ENCODE results near the gene DLG5.
"Not testable (repeated sequence)": the region's sequence is repeated elsewhere in the genome, so short reads cannot be mapped to it uniquely, and the experiment has no call there.

The DLG5 gene

GRCh38 chr10:77789861-77790260 lies 136.7 kb downstream of the DLG5 start:
- DNase-seq: no peak

GRCh38 chr10:77789016-77789415 lies 137.5 kb downstream of the DLG5 start:
- no peak for DNase-seq

DNA sequence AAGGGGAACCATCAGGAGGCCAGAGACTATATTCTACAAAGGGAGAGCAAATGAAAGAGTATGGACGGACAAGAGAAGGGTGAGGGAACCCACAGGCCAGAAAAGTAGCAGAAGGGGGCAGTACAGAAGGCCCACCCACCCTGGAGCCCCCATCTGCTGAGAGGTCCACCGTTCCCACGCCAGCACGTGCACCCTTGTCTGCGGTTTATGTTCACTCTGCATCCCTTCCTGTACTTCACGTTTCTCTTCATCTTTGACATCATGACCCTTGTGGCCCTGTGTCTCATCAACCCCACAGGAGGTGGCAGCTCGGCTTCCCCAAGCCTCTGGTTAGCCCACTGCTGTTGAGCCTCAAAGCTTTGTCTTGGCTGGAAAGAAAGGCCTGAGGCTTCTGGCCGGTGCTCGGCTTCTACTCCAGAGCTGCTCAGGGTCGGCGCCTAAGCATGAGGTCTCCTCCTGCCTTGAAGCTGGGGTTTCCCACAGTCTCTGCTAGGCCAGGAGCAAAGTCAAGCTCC lies 138.0 kb downstream of the DLG5 start:
- no peak for DNase-seq

DNA sequence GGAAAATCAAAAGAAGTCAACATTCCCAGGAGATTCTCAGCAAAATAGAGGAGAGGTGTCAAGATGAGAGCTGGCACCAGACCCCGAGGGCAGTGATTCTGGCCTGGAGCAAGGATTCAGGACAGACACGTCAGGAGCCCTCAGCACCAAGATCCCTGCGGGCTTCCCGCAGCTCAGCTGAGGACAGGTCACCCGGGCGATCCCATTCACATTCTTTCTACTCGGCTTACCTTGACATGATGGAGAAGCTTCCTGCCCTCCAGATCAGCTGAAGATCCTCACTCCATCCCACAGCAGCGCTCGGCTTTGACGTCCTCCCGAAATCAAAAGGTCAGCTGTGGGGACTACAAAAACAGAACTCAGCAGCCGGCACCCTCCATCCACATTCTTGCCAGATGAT lies 139.1 kb downstream of the DLG5 start:
- DNase-seq: no peak

- no peak for DNase-seq
These were observed 141.7 kb downstream of the DLG5 start for GRCh38 chr10:77784856-77785255.

GRCh38 chr10:77782328-77783061 lies 144.1 kb downstream of the DLG5 start:
- no peak for DNase-seq

- no peak for DNase-seq
These were observed 144.9 kb downstream of the DLG5 start for GRCh38 chr10:77781451-77782327.

DNA sequence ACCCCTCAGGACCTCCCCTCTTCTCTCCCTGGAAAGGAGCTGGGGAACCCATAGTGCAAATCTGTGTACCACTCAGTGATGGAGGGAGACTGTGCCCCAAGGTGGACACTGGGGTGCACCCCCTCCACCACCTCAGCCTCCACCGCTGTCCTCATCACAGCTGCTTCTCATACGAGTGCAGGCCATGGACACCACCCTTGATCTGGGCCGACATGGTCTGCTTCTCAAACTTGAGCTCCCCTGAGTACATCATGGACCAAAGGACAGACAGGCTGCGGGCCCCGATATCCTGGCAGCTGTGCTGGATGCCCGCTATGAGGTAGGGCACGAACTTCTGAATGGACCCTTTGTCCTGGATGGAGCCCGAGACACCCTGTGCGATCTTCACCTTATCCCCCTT lies 146.4 kb downstream of the DLG5 start:
- DNase-seq: no peak

DNA sequence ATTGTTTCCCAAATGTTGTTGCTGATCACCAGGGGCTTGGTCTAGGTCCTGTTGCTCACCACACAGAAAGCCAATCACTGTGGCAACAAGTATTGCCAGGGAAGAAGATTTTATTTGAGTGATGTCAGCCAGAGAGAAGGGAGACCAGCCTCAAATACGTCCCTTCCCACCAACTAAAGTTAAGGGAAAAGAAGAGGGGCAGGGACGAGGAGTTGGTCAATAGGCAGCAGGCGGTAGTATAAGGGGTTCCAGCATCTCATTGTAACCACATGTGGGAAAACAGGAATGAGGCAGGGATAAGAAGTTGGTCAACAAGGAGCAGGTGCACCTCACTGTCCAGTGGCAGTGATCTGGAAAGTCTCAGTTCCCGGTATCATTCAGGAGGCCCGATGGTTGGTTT lies 150.1 kb downstream of the DLG5 start:
- no peak for DNase-seq

GRCh38 chr10:77774940-77775391 lies 151.6 kb downstream of the DLG5 start:
- no peak for DNase-seq

DNA sequence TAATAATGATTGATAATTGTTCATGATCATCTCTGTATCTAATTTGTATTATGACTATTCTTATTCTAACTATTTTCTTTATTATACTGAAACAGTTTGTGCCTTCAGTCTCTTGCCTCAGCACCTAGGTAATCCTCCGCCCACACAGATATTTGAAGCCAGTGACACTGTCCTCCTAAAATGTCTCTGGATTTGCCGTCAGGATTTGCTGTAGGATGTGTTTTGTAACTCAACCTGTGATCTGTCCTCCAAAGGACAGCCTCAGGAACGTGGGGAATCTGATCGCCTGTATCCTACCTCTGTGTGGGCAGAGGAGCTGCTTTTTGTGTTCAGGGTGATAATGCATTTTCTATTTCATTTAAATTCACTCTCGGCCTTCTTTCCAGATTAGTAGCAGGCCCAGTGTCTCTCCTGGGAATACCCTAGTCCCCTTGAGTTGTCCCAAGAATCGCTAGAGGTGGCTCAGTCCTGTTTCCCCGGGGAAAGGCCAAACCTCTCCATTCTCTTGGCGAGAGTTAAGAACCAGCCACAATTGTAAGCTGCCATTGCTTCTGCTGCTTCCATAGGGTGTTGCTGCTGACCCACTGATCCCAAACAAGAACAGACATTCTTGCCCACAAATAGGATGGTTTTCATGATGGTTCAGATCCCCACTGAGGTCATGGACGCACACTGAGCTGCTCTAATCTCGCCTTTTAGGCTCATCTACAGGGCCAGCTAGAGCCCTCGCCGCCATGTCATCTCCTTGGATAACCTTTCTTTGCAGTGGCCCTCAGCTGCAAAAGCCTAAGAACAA lies 152.7 kb downstream of the DLG5 start:
- no peak for DNase-seq

GRCh38 chr10:77772852-77773600 lies 153.5 kb downstream of the DLG5 start:
- DNase-seq: not testable (repeated sequence)

DNA sequence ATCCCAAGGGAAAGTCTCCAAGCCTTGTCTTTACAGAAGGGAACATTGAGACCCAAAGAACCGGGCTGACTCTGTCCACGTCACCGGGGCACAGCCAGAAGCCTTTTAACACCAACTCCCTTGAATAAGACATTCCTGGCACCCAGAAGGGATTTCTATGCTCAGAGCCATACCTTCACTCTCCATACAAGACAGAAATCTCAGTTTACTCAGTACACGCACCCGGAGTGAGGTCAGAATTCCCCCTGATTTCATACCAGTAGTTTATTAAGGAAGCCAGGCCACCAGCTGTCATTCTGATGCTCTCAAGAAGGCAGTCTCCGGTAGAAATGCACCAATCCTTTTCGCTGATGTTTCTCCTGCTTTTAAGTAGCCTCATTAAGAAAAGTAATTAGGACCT lies 154.7 kb downstream of the DLG5 start:
- DNase-seq: no peak

- DNase-seq: no peak
These were observed 155.1 kb downstream of the DLG5 start for GRCh38 chr10:77771450-77771849.

- no peak for DNase-seq
These were observed 155.7 kb downstream of the DLG5 start for GRCh38 chr10:77770868-77771175.

DNA sequence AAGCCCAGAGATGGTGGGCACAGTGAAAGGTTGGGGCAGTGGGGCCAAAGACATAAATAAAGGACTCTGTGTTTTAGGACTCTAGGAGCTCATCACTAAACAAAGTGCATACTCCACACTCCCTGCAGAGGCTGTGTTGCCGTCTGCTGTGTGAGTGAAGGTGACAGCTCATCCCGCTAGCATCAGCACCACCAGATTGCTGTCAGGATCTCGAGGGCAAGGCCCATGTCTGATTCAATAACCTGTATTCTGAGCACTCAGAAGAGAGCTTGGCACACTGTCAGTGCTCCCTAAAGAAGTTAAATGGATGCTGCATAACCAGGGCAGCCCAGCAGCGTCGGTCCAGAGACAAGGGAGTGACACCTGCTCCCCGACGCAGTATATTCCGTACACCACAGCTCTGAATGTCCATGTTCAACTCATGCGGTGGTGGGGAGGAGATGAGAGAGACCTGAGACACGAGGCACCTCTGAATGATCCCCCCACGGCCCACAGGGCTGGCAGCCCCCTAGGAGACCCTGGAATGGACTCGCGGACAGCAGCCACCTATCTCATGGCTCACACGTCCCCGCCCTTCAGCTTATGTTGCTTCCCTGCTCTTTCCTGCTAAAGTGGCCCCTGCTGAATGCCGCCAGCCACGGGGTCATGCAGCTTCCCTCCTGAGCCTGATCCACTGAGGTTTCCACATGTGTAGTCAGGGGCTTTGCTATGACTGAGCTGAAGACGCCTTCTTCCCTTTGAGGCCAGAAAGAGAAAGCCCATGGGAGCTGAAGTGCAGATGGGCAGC lies 156.3 kb downstream of the DLG5 start:
- DNase-seq: no peak

DNA sequence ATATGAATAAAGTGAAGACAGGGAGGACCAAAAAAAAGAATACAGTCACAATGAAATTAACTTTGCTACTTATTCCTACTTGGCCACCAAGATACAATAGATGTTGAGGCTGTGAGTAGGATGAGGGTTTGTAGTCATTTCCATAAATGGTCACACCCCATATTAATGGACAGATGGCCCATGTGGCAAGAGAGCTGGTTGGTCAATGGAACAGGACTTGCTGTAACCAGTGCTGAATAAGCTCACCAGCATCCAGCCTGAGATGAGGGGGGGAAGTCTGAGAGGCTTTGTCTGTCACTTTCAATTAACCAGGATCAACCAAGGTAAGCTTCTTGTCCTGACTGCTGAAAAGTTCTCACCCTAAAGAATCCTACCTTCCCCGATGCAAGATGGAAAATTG lies 158.5 kb downstream of the DLG5 start:
- no peak for DNase-seq

- DNase-seq: no peak
These were observed 162.8 kb downstream of the DLG5 start for GRCh38 chr10:77763453-77764430.

DNA sequence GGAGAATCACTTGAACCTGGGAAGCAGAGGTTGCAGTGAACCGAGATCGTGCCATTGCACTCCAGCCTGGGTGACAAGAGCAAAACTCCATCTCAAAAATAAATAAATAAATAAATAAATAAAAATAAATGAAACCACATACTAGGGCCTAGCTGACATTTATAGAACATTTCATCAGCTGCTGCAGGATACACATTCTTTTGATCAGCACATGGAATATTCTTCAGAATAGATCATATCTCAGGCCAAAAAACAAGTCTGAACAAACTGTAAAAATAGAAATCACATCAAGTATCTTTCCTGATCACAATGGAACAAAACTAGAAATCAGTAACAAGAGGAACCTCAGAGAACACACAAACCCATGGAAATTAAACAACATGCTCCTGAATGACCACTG lies 168.1 kb downstream of the DLG5 start:
- not testable (repeated sequence) for DNase-seq

Measured in NCI-H1694 treated with DMSO at 0.1 percent for 48 hours (cell line).